Fibroblast of lung (primary cell): ENCODE results near the gene CERCAM. TPM values are rescaled to one million over a fixed set of nuclear protein-coding genes. Genes with fewer than 3 reads are reported as not detected.
"Not testable (repeated sequence)": the region's sequence is repeated elsewhere in the genome, so short reads cannot be mapped to it uniquely, and the experiment has no call there.

Experiments used
- DNase-seq, 2 donors: peaks; one replicate each; pipeline versions ENCODE4 v3.0.0 to v3.0.0-alpha.2; 2010; ENCODE audit warnings: low read depth in 2 of 2
- H2AFZ ChIP-seq: 2 replicates; pipeline ENCODE4 v1.5.1; 2012; ENCODE audit warnings: low read length, control low read depth, inconsistent platforms
- H3K27ac ChIP-seq: 2 replicates; pipeline ENCODE4 v1.5.1; 2011; ENCODE audit warnings: low read length, control low read depth; ENCODE audit not compliant: insufficient read depth
- H3K27me3 ChIP-seq: 2 replicates; pipeline ENCODE4 v1.5.1; 2011; ENCODE audit warnings: mild to moderate bottlenecking, low read length; ENCODE audit not compliant: control insufficient read depth, insufficient read depth
- H3K36me3 ChIP-seq: 2 replicates; pipeline ENCODE4 v1.5.1; 2011; ENCODE audit warnings: low read length; ENCODE audit not compliant: control insufficient read depth, insufficient read depth
- H3K4me1 ChIP-seq: 2 replicates; pipeline ENCODE4 v1.5.1; 2011; ENCODE audit warnings: low read length; ENCODE audit not compliant: control insufficient read depth, insufficient read depth; ENCODE audit errors: extremely low read depth
- H3K4me2 ChIP-seq: 2 replicates; pipeline ENCODE4 v1.5.1; 2011; ENCODE audit warnings: low read length, control low read depth; ENCODE audit not compliant: insufficient read depth; ENCODE audit errors: extremely low read depth
- H3K4me3 ChIP-seq, 4 experiments: fragments of 200-600 bp in 1 of 4; sonication (generic) in 1 of 4; replicated peaks in 1 of 4; 2 replicates each; pipeline ENCODE4 v1.5.1; 2011 to 2016; ENCODE audit warnings: low read length in 4 of 4, low read depth in 3 of 4, mild to moderate bottlenecking in 3 of 4, control low read depth in 2 of 4, inconsistent platforms in 1 of 4, mixed read lengths in 1 of 4; ENCODE audit not compliant: insufficient read depth in 1 of 4; ENCODE audit errors: control extremely low read depth in 1 of 4
- H3K79me2 ChIP-seq: 2 replicates; pipeline ENCODE4 v1.5.1; 2012; ENCODE audit warnings: mild to moderate bottlenecking, low read length, inconsistent platforms; ENCODE audit not compliant: control insufficient read depth, insufficient read depth
- H3K9ac ChIP-seq: 2 replicates; pipeline ENCODE4 v1.5.1; 2011; ENCODE audit warnings: mild to moderate bottlenecking, low read length, control low read depth; ENCODE audit not compliant: insufficient read depth
- H3K9me3 ChIP-seq: 2 replicates; pipeline ENCODE4 v1.5.1; 2012; ENCODE audit warnings: low read depth, low read length; ENCODE audit not compliant: control insufficient read depth, insufficient read depth
- H4K20me1 ChIP-seq: 2 replicates; pipeline ENCODE4 v1.5.1; 2011; ENCODE audit warnings: low read length; ENCODE audit not compliant: control insufficient read depth, insufficient read depth; ENCODE audit errors: extremely low read depth
- CTCF ChIP-seq, 2 donors: IDR thresholded peaks in 1 of 2; conservative IDR thresholded peaks in 1 of 2; 1 replicate in 1 of 2; 2 replicates in 1 of 2; pipeline ENCODE4 v1.5.1; 2011 to 2012; ENCODE audit warnings: low read length in 2 of 2, control low read depth in 1 of 2, inconsistent platforms in 1 of 2, low read depth in 1 of 2, mild to moderate bottlenecking in 1 of 2
- EZH2 ChIP-seq: IDR thresholded peaks from 2 replicates; pipeline ENCODE4 v1.5.1; 2012; ENCODE audit warnings: low read length, control low read depth, mild to moderate bottlenecking; ENCODE audit errors: missing control alignments
- polyA plus RNA-seq, 2 donors: library from polyadenylated mRNA; depleted of rRNA in 1 of 2; stranded (reverse) in 1 of 2; unstranded in 1 of 2; fragments of >200 nt; gene quantifications; 2 replicates each; pipeline ENCODE4 v1.2.1, GENCODE V29; 2011 to 2012; ENCODE audit warnings: missing spikeins in 1 of 2
- total RNA-seq: library from RNA; depleted of rRNA; stranded (reverse); fragments of >200 nt; gene quantifications from 2 replicates; pipeline ENCODE4 v1.2.1, GENCODE V29; 2014

The CERCAM gene
- total and polyA plus RNA-seq, 2 donors (not counting 1 experiment from before 2014, with no cell fraction given): 64.2 to 90.5 TPM

- H3K9ac ChIP-seq: no peak overlapping the region
- H3K27me3 ChIP-seq: no peaks in the 10 kb centered on the region
- DNase-seq: no peak
- H2AFZ ChIP-seq: no peak overlapping the region
- H3K27ac ChIP-seq: no peak overlapping the region
- H4K20me1 ChIP-seq: no peaks in the 10 kb centered on the region
- H3K9me3 ChIP-seq: no peaks in the 10 kb centered on the region
- H3K4me1 ChIP-seq: peaks cover 10% of the 10 kb centered on the region
- TF ChIP-seq EZH2: no peak
- TF ChIP-seq CTCF (conservative IDR thresholded peaks at IDR 0.05 in 1 of 2, IDR thresholded peaks at IDR 0.05 in 1 of 2; ENCODE audit: low read depth in 1 of 2, low read length in 2 of 2): no peak
- H3K79me2 ChIP-seq: no peaks in the 10 kb centered on the region
- H3K36me3 ChIP-seq: peaks cover 8% of the 10 kb centered on the region
- H3K4me3 ChIP-seq: no peak overlapping the region
- H3K4me2 ChIP-seq: no peak overlapping the region
Observed at GRCh38 chr9:128422783-128423150, 2.1 kb downstream of the CERCAM start.

- not testable (repeated sequence) for H4K20me1 ChIP-seq, H2AFZ ChIP-seq, H3K36me3 ChIP-seq, H3K27me3 ChIP-seq, H3K9me3 ChIP-seq, DNase-seq, H3K27ac ChIP-seq, H3K9ac ChIP-seq, H3K79me2 ChIP-seq, H3K4me3 ChIP-seq, H3K4me2 ChIP-seq
- H3K4me1 ChIP-seq: peaks cover 10% of the 10 kb centered on the region
Observed at GRCh38 chr9:128423356-128423755, 2.7 kb downstream of the CERCAM start.

GRCh38 chr9:128424268-128424780, 3.7 kb downstream of the CERCAM start:
- no peaks in the 10 kb centered on the region for H3K79me2 ChIP-seq
- no peaks in the 10 kb centered on the region for H3K27me3 ChIP-seq
- TF ChIP-seq EZH2 (no peak), CTCF (conservative IDR thresholded peaks at IDR 0.05 in 1 of 2, IDR thresholded peaks at IDR 0.05 in 1 of 2; ENCODE audit: low read depth in 1 of 2, low read length in 2 of 2) (no peak)
- no peak overlapping the region for H3K4me2 ChIP-seq
- H3K4me3 ChIP-seq: no peak overlapping the region
- no peaks in the 10 kb centered on the region for H4K20me1 ChIP-seq
- H3K4me1 ChIP-seq: peaks cover 7% of the 10 kb centered on the region
- no peaks in the 10 kb centered on the region for H3K9me3 ChIP-seq
- peaks cover 8% of the 10 kb centered on the region for H3K36me3 ChIP-seq
- H3K27ac ChIP-seq: no peak overlapping the region
- H3K9ac ChIP-seq: no peak overlapping the region
- H2AFZ ChIP-seq: no peak overlapping the region
- no peak for DNase-seq
